AG10803 (cell line): ENCODE data around the gene EPHB1.

Experiments used
- DNase-seq: peaks from one replicate; pipeline ENCODE4 v3.0.0; 2010; ENCODE audit warnings: low read depth
- H3K4me3 ChIP-seq: 2 replicates; pipeline ENCODE4 v1.5.1; 2011; ENCODE audit warnings: mild to moderate bottlenecking, low read length, control low read depth
- CTCF ChIP-seq: conservative IDR thresholded peaks from 2 replicates; pipeline ENCODE4 v1.5.1; 2011; ENCODE audit warnings: mild to moderate bottlenecking, low read length, control low read depth, inconsistent platforms

The EPHB1 gene

GRCh38 chr3:134852893-134853351 lies 57.9 kb downstream of the EPHB1 start:
- H3K4me3 ChIP-seq: no peak overlapping the region
- no peak for DNase-seq
- TF ChIP-seq CTCF: no peak

GRCh38 chr3:134854254-134854653 lies 59.2 kb downstream of the EPHB1 start:
- DNase-seq: no peak
- H3K4me3 ChIP-seq: no peak overlapping the region
- TF ChIP-seq CTCF: no peak

- DNase-seq: no peak
- no peak for TF ChIP-seq CTCF
- H3K4me3 ChIP-seq: no peak overlapping the region
Observed at GRCh38 chr3:134857356-134857755, 62.3 kb downstream of the EPHB1 start.

- no peak overlapping the region for H3K4me3 ChIP-seq
- no peak for DNase-seq
- TF ChIP-seq CTCF: no peak
Observed at GRCh38 chr3:134857776-134858362, 62.8 kb downstream of the EPHB1 start.

GRCh38 chr3:134858441-134859035 lies 63.5 kb downstream of the EPHB1 start:
- no peak for TF ChIP-seq CTCF
- H3K4me3 ChIP-seq: no peak overlapping the region
- no peak for DNase-seq

- H3K4me3 ChIP-seq: no peak overlapping the region
- TF ChIP-seq CTCF: no peak
- no peak for DNase-seq
Observed at GRCh38 chr3:134859341-134859740, 64.3 kb downstream of the EPHB1 start.

GRCh38 chr3:134860141-134860540 lies 65.1 kb downstream of the EPHB1 start:
- H3K4me3 ChIP-seq: no peak overlapping the region
- no peak for TF ChIP-seq CTCF
- no peak for DNase-seq
